RWPE1 (cell line): Measurements from ENCODE around the gene CKM.
A peak's percentile ranks its signal among the peaks of the same experiment; 100 is the strongest.

Source experiments
- CTCF ChIA-PET: fragments of 350-600 bp; sonication (Branson Sonifier 250); formaldehyde crosslinking; extraction: SDS; loops from one replicate; lab custom pipeline; 2021; lab: Yijun Ruan, JAX
- POLR2A ChIA-PET: fragments of 400-600 bp; formaldehyde crosslinking; extraction: SDS; loops from one replicate; lab custom pipeline; 2020; ENCODE audit warnings: antibody characterized with exemption; ENCODE audit not compliant: low non-redundant PET; lab: Yijun Ruan, JAX
- DNase-seq: peaks from one replicate; pipeline ENCODE4 v3.0.0; 2012; ENCODE audit warnings: low spot score
- H3K27ac ChIP-seq: fragments of 450-650 bp; 2 replicates; pipeline ENCODE4 v1.5.1; 2017
- TF ChIP-seq, protein P1 (sequence below): fragments of 450-650 bp; conservative IDR thresholded peaks from 2 replicates; pipeline ENCODE4 v1.5.1; 2017; ENCODE audit warnings: low read depth, mild to moderate bottlenecking

CKM gene

DNA sequence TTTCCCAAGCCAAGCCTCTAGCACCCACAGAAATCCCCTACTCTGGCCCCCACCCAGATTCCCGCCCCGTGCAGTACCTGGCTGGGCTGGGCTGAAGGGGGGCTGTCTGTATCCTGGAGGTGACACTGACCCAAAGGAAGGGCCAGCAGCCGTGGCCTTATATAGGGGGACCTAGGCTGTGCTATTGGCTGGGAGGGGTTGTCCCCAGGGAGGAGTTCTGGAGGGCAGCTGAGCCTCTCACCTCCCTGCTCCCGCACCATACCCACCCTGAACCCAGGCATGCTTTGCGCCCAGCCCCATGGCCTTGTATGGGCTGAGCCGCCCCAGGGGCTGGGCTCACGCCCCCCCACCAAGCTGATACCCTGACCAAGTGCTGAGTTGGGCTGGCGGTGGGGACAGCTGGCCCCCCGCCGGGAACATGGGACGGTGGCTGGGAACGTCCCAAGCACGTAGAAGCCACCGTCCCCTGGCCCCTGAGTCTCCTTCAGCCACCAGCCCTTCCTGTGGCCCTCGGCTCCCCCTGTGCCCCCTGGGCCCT, at the start of gene CKM:
Gene CKM (minus strand): TSS at position 132 of the 538 bp plus-strand sequence. CDS start 3,162 bp downstream, outside the sequence.
- ChIA-PET CTCF (no interaction called here), POLR2A (no interaction called here)
- no peak within 1 kb of the TSS for H3K27ac ChIP-seq
- no peak for DNase-seq
- TF ChIP-seq, protein P1, sequence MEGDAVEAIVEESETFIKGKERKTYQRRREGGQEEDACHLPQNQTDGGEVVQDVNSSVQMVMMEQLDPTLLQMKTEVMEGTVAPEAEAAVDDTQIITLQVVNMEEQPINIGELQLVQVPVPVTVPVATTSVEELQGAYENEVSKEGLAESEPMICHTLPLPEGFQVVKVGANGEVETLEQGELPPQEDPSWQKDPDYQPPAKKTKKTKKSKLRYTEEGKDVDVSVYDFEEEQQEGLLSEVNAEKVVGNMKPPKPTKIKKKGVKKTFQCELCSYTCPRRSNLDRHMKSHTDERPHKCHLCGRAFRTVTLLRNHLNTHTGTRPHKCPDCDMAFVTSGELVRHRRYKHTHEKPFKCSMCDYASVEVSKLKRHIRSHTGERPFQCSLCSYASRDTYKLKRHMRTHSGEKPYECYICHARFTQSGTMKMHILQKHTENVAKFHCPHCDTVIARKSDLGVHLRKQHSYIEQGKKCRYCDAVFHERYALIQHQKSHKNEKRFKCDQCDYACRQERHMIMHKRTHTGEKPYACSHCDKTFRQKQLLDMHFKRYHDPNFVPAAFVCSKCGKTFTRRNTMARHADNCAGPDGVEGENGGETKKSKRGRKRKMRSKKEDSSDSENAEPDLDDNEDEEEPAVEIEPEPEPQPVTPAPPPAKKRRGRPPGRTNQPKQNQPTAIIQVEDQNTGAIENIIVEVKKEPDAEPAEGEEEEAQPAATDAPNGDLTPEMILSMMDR = no peak

DNA sequence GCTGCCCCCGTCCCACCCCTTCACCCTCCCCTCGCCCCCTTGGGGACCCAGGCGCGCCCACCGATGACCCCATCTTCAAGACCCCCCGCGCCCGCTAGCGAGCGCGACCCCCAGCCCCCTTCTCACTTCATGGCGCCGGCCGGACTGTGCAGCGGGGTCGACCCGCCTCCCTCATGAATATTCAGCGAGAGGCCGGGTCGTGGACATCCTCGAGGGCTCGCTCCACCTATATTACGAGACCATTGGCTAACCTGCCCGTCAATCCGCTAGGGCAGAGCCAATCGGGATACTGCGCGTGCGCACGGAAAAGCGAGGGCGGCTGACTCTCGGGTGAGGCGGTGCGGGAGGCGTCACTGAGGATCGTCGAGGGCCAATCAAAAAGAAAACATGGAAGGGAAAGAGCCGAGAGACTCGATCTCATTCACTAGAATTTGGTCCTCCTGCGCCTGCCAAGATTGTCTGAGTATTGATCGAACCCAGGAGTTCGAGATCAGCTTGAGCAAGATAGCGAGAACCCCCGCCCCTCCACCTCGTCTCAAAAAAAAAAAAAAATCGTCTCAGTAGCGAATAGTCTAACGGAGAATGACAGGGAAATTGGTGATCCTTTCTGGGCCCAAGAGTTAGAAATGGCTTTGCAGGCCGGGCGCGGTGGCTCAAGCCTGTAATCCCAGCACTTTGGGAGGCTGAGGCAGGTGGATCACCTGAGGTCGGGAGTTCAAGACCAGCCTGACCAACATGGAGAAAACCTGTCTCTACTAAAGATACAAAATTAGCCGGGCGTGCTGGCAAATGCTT, 47.9 kb upstream of the CKM start, which contains the start of gene ERCC2:
Gene ERCC2 (minus strand): TSS at position 164 of the 795 bp plus-strand sequence. CDS start 33 bp downstream, at position 131.
- CTCF ChIA-PET = interaction anchor here (0.6 to 1.3 kb wide), 2 partner anchors 33 to 98 kb away, joined by 3 to 4 read pairs; no protein-coding TSS in a partner anchor
- TF ChIP-seq, protein P1 = no peak
- POLR2A ChIA-PET = no interaction called here

DNA sequence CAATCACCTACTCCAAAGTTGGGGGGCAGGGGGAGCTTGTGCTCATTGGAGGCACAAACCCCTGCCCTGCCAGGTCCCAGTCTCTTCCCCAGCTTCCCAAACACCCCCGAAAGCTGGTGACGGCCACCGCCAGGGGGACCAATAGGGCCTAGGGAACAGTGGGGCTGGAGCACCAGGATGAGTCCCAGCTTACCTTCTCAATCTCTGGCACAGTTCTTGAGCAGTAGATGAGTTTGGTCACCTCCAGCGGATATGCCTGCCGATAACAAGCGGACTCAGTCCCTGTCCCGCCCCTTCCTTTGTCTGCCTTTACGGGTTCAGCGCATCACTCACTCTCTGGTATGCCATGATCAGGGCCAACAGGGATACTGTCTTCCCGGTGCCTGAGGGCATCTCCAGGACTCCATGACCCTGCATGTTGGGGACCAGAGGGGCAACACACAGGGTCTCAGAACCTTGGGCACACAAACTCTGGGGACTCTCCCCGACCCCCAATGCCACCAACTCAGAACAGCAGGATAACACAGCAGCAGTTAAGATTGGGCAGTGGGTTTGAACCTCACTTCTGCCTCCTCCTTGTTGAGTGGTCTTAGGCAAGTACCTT, 46.2 kb upstream of the CKM start:
- ChIA-PET CTCF (interaction anchor here (0.5 to 1.0 kb wide), 4 partner anchors 14 to 503 kb away, joined by 3 to 4 read pairs (median 3); no protein-coding TSS in a partner anchor), POLR2A (no interaction called here)
- DNase-seq = no peak
- peak overlapping the region; percentile 88 for H3K27ac ChIP-seq
- TF ChIP-seq, protein P1 = no peak

More for the DNA sequence above, 47.9 kb upstream of the CKM start, which contains the start of gene ERCC2:
- H3K27ac ChIP-seq = peak within 1 kb of the TSS; percentile 88
- peak; percentile 100 for DNase-seq

DNA sequence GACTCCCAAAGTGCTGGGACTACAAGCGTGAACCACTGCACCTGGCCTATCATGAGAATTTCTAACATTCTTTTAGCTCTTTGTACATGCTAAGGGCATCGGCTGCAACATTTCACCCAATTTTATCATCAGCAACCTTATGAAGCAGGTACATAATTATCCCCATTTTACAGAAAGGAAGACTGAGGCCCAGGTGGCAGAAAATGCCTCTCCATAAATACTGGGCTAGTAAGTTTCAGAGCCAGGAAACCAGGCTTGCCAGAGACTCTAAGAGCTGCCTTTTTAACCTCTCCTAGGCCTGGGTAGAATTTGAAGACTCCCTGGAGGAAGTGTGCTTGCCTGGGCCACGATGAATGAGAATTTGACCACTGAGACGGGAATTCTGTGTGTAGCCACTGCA, 45.5 kb upstream of the CKM start:
- H3K27ac ChIP-seq = peak overlapping the region; percentile 88
- POLR2A ChIA-PET = interaction anchor here (0.5 kb wide), 1 partner anchor 469 kb away, joined by 12 read pairs; no protein-coding TSS in a partner anchor
- TF ChIP-seq, protein P1 = no peak
- DNase-seq = no peak
- CTCF ChIA-PET = interaction anchor here (0.5 to 1.0 kb wide), 2 partner anchors 13 to 71 kb away, joined by 3 read pairs; no protein-coding TSS in a partner anchor

DNA sequence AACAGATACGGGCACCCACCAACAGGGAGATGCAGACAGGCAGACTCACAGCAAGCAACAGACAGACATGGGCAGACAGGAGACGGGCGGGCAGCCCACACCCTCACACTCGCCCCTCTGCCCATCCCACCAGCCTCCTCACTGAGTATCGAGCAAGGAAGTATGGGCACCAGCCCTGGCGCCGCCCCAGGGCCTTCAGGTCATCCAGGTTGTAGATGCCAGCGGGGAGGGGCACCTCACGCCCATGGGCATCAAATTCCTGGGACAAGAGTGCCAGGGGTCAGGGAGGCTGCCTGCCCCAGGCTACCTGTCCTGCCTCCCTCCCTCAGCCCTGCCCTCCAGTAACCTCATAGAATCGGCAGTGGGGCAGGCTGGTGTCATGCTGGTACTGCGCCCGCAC, 42.0 kb upstream of the CKM start:
- H3K27ac ChIP-seq = peak overlapping the region; percentile 31
- ChIA-PET POLR2A (no interaction called here), CTCF (no interaction called here)
- no peak for DNase-seq
- TF ChIP-seq, protein P1 = no peak

DNA sequence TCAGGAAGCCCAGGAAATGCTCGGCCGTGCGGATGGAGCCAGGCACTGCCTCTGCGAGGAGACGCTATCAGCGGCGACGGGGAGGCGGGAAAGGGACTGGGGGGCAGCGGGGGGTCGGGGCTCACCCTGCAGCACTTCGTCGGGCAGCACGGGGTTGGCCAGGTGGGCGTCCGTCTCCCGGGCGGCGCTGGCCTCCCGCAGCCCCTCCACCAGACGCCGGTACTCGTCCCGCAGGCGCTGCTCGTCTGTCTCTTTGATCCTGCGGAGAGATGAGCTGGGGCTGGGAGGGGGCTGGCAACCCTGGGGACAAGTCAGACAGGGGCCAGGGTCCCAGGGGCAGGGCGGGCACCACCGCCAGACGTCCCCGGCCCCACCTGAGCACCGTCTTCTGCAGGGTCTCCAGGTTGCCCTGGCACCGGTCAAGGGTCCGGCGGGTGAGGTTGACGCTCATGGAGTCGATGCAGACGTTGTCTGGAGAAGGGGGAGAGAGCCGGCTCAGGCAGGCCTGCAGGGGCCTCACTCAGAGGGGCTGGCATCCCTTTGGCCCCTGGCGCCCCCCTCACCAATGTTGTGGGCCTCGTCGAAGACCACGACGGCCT, 41.3 kb upstream of the CKM start:
- POLR2A ChIA-PET = no interaction called here
- CTCF ChIA-PET = no interaction called here

More for the DNA sequence above, 41.3 kb upstream of the CKM start:
- TF ChIP-seq, protein P1 = no peak
- H3K27ac ChIP-seq = 0 out of 2 replicates have a peak overlapping the region, but pooled peaks have one; percentile 17
- DNase-seq = no peak
